Central memory CD4-positive, alpha-beta T cell (primary cell): ENCODE data around the gene GRIPAP1.
A peak's percentile ranks its signal among the peaks of the same experiment; 100 is the strongest.

Experiments used
- DNase-seq: peaks from one replicate; pipeline ENCODE4 v3.0.0; 2022
- total RNA-seq, 3 experiments: gene quantifications; one replicate each; lab custom pipeline; 2026; lab: John Stamatoyannopoulos, UW

The GRIPAP1 gene
- total RNA-seq, result 91.3 to 134 (median 93.8) reads per million in 3 experiments

- DNase-seq, result peak; percentile 83
Observed at GRCh38 chrX:49002091-49002935, at the start of gene GRIPAP1. Gene GRIPAP1 (minus strand): TSS chrX:49002264. CDS start chrX:49002229, 35 bp downstream.

- no peak for DNase-seq
Observed at GRCh38 chrX:49043987-49044281, 41.9 kb upstream of the GRIPAP1 start.

GRCh38 chrX:49043220-49043986 lies 41.3 kb upstream of the GRIPAP1 start, which contains the start of gene TFE3:
Gene TFE3 (minus strand): TSS chrX:49043357. CDS start chrX:49043226, 131 bp downstream.
- DNase-seq, result peak; percentile 96

- no peak for DNase-seq
Observed at GRCh38 chrX:49042581-49043219, 40.6 kb upstream of the GRIPAP1 start.

- peak; percentile 13 for DNase-seq
Observed at GRCh38 chrX:49041744-49042580, 39.9 kb upstream of the GRIPAP1 start.

GRCh38 chrX:49040376-49040955 lies 38.4 kb upstream of the GRIPAP1 start:
- DNase-seq, result no peak

- no peak for DNase-seq
Observed at GRCh38 chrX:49039598-49040375, 37.7 kb upstream of the GRIPAP1 start.

- no peak for DNase-seq
Observed at GRCh38 chrX:49037883-49038475, 35.9 kb upstream of the GRIPAP1 start.

GRCh38 chrX:49030283-49030682 lies 28.2 kb upstream of the GRIPAP1 start:
- DNase-seq, result no peak

- no peak for DNase-seq
Observed at GRCh38 chrX:49029876-49030275, 27.8 kb upstream of the GRIPAP1 start.

- no peak for DNase-seq
Observed at GRCh38 chrX:49019599-49020249, 17.7 kb upstream of the GRIPAP1 start.

GRCh38 chrX:49019050-49019449 lies 17.0 kb upstream of the GRIPAP1 start:
- no peak for DNase-seq

GRCh38 chrX:49003696-49004095 lies 1.6 kb upstream of the GRIPAP1 start:
- DNase-seq, result no peak

GRCh38 chrX:49001521-49002090 lies 458 bp downstream of the GRIPAP1 start:
- peak; percentile 70 for DNase-seq

- DNase-seq, result no peak
Observed at GRCh38 chrX:49000636-49001035, 1.4 kb downstream of the GRIPAP1 start.

GRCh38 chrX:48999030-48999429 lies 3.0 kb downstream of the GRIPAP1 start:
- no peak for DNase-seq

GRCh38 chrX:48998391-48998790 lies 3.7 kb downstream of the GRIPAP1 start:
- DNase-seq, result no peak

GRCh38 chrX:48997865-48998264 lies 4.2 kb downstream of the GRIPAP1 start:
- no peak for DNase-seq

GRCh38 chrX:48997455-48997854 lies 4.6 kb downstream of the GRIPAP1 start:
- DNase-seq, result no peak

GRCh38 chrX:48996969-48997368 lies 5.1 kb downstream of the GRIPAP1 start:
- no peak for DNase-seq
